ENCODE data around the gene APC2.

Gene APC2

DNA sequence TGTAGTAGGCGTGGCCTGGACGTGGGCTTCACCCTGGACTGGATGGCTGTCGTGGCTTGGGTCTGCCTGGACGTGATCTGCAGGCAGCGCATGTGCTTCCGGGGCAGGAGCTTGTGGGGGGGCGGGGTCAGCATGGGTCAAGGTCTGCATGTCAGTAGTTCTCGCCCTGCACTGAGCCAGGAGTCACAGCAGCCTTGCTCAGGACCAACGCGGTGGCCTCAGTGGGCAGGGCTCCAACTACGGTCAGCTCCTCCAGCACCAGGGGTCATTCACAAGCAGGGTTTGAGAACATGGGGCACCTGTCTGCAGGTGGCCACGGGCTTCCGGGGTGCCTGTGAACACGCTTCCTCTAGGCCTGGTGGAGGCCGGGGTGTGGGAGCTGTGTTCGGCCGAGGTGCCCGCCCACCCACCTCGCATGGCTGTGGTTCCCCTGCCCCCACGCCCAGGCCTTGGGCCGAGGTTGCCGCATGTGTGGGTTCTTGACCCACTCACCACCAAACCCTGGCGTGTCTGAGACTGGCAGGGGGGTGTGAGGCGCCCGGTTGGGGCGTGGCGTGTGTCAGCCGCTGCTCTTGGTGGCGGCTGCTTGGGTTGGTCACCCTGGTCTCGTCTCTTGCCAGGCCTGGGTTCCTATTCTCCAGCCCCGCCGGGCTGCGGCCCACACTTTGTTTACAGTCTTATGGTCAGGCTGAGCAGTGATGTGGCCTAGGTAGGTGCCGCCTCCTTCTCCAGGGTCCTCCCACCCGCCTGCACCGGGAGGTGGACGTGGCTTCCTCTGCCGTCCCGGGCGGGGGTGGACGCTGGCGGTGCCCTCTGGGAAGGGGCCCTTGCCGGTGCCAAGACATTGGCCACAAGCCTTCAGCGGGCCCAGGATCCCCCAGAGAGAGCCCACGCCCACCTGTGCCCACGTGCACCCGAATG, 16.5 kb upstream of the APC2 start:
- no peak overlapping the region for H3K4me2 ChIP-seq
- H3K27ac ChIP-seq: no peak overlapping the region
- TF ChIP-seq, protein P1, sequence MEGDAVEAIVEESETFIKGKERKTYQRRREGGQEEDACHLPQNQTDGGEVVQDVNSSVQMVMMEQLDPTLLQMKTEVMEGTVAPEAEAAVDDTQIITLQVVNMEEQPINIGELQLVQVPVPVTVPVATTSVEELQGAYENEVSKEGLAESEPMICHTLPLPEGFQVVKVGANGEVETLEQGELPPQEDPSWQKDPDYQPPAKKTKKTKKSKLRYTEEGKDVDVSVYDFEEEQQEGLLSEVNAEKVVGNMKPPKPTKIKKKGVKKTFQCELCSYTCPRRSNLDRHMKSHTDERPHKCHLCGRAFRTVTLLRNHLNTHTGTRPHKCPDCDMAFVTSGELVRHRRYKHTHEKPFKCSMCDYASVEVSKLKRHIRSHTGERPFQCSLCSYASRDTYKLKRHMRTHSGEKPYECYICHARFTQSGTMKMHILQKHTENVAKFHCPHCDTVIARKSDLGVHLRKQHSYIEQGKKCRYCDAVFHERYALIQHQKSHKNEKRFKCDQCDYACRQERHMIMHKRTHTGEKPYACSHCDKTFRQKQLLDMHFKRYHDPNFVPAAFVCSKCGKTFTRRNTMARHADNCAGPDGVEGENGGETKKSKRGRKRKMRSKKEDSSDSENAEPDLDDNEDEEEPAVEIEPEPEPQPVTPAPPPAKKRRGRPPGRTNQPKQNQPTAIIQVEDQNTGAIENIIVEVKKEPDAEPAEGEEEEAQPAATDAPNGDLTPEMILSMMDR (conservative IDR thresholded peaks at IDR 0.05; ENCODE audit: low read depth, low read length): no peak
- no peaks in the 10 kb centered on the region for H3K36me3 ChIP-seq (ENCODE audit: insufficient read depth)
- H4K20me1 ChIP-seq (ENCODE audit: insufficient read depth): no peaks in the 10 kb centered on the region
- no peaks in the 10 kb centered on the region for H3K4me1 ChIP-seq (ENCODE audit: low read depth, poor library complexity, severe bottlenecking)
- no peak overlapping the region for H3K9ac ChIP-seq
- H3K4me3 ChIP-seq (IDR thresholded peaks at IDR 0.05; ENCODE audit: insufficient read depth, low read depth, low read length): no peak overlapping the region
- H3K27me3 ChIP-seq (ENCODE audit: insufficient read depth, low read depth): no peaks in the 10 kb centered on the region
- no peak overlapping the region for H2AFZ ChIP-seq (ENCODE audit: low read depth)
- H3K79me2 ChIP-seq (ENCODE audit: insufficient read depth, low read depth): peaks cover under 1% of the 10 kb centered on the region; the same call in 1 of the 2 replicates

GRCh38 chr19:1434040-1434366, 15.9 kb upstream of the APC2 start:
- Histone ChIP-seq H3K27me3 (ENCODE audit: insufficient read depth, low read depth) (no peaks in the 10 kb centered on the region), H3K27ac (no peak overlapping the region), H3K4me2 (no peak overlapping the region), H3K9ac (no peak overlapping the region), H4K20me1 (ENCODE audit: insufficient read depth) (no peaks in the 10 kb centered on the region; the same call in 1 of the 2 replicates), H3K4me1 (ENCODE audit: low read depth, poor library complexity, severe bottlenecking) (no peaks in the 10 kb centered on the region), H3K79me2 (ENCODE audit: insufficient read depth, low read depth) (peaks cover 7% of the 10 kb centered on the region), H3K4me3 (IDR thresholded peaks at IDR 0.05; ENCODE audit: insufficient read depth, low read depth, low read length) (no peak overlapping the region), H3K36me3 (ENCODE audit: insufficient read depth) (no peaks in the 10 kb centered on the region), H2AFZ (ENCODE audit: low read depth) (no peak overlapping the region)
- TF ChIP-seq, protein P1 (conservative IDR thresholded peaks at IDR 0.05; ENCODE audit: low read depth, low read length): no peak

GRCh38 chr19:1434577-1435060, 15.3 kb upstream of the APC2 start:
- no peak overlapping the region for H3K4me3 ChIP-seq (IDR thresholded peaks at IDR 0.05; ENCODE audit: insufficient read depth, low read depth, low read length)
- H3K27me3 ChIP-seq (ENCODE audit: insufficient read depth, low read depth): no peaks in the 10 kb centered on the region
- no peaks in the 10 kb centered on the region for H3K36me3 ChIP-seq (ENCODE audit: insufficient read depth)
- no peak overlapping the region for H2AFZ ChIP-seq (ENCODE audit: low read depth)
- no peak overlapping the region for H3K27ac ChIP-seq
- TF ChIP-seq, protein P1 (conservative IDR thresholded peaks at IDR 0.05; ENCODE audit: low read depth, low read length): no peak
- peaks cover 3% of the 10 kb centered on the region; the same call in 1 of the 2 replicates for H4K20me1 ChIP-seq (ENCODE audit: insufficient read depth)
- no peak overlapping the region for H3K9ac ChIP-seq
- H3K79me2 ChIP-seq (ENCODE audit: insufficient read depth, low read depth): peaks cover 13% of the 10 kb centered on the region
- H3K4me1 ChIP-seq (ENCODE audit: low read depth, poor library complexity, severe bottlenecking): peaks cover 3% of the 10 kb centered on the region
- no peak overlapping the region for H3K4me2 ChIP-seq

- Histone ChIP-seq H3K79me2 (ENCODE audit: insufficient read depth, low read depth) (peaks cover 21% of the 10 kb centered on the region), H3K4me2 (no peak overlapping the region), H3K9ac (no peak overlapping the region), H4K20me1 (ENCODE audit: insufficient read depth) (peaks cover 4% of the 10 kb centered on the region; the same call in 1 of the 2 replicates), H3K27ac (no peak overlapping the region), H3K27me3 (ENCODE audit: insufficient read depth, low read depth) (no peaks in the 10 kb centered on the region), H3K4me1 (ENCODE audit: low read depth, poor library complexity, severe bottlenecking) (peaks cover 8% of the 10 kb centered on the region), H3K36me3 (ENCODE audit: insufficient read depth) (0 out of 2 replicates have a peak, but pooled peaks cover 2% of the 10 kb centered on the region), H2AFZ (ENCODE audit: low read depth) (no peak overlapping the region), H3K4me3 (IDR thresholded peaks at IDR 0.05; ENCODE audit: insufficient read depth, low read depth, low read length) (no peak overlapping the region)
- TF ChIP-seq, protein P1 (conservative IDR thresholded peaks at IDR 0.05; ENCODE audit: low read depth, low read length): no peak
Measured at GRCh38 chr19:1435378-1435989, 14.4 kb upstream of the APC2 start.
